Measurements from ENCODE around the gene ACER3. TPM values are rescaled to one million over a fixed set of nuclear protein-coding genes. Genes with fewer than 3 reads are reported as not detected.

Gene ACER3
- total RNA-seq, 1 donor from 2014 or later: 11.8 TPM

- no peak overlapping the region for H3K27ac Mint-ChIP-seq
- H3K9me3 Mint-ChIP-seq: peaks cover 13% of the 10 kb centered on the region
- ChIA-PET POLR2A (no interaction called here), CTCF (no interaction called here)
- no peaks in the 10 kb centered on the region for H3K4me1 Mint-ChIP-seq
- no peak for TF ChIP-seq CTCF (IDR thresholded peaks at IDR 0.05)
- intact Hi-C loops (cut with micrococcal nuclease): no loop called here
- H3K27me3 Mint-ChIP-seq: no peaks in the 10 kb centered on the region
- H3K36me3 Mint-ChIP-seq (ENCODE audit: low read depth): peaks cover 4% of the 10 kb centered on the region
- no peak for ATAC-seq (ENCODE audit: low read depth)
- H3K4me3 Mint-ChIP-seq: no peak overlapping the region
- no peak for DNase-seq
These were observed 111.3 kb downstream of the ACER3 start for GRCh38 chr11:76972051-76972450.

DNA sequence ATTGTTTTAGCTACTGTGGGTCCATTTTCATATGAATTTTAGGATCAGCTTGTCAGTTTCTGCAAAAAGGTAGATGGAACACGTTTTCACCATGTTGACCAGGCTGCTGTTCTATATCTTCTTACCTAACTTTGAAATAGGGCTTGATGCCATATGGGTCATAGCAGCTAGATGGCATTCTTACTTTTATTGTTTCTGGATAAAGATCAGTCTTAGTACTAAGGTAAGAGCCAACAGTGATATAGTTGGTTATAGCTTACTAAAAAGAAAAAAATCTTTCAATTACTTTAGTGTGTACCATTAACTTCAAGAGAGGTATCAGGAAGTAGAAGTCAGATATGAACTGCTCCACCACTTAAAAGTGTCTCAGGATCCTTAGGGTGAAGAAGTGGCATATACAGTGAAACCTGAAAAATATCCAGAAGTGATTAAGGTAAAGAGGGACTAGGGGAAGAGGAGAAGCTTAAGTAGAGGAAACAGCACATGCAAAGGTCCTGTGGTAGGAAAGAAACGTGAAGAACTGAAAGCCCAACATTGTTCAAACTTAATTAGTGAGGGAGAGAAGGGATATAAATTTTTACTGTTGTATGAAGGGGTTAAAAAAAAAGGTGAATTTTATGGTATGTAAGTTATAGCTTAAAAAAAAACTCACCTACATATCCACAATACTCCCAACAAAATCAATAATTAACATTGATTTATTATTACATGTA lies 113.6 kb downstream of the ACER3 start:
- Mint-ChIP-seq H3K27ac (no peak overlapping the region), H3K9me3 (peaks cover 20% of the 10 kb centered on the region), H3K27me3 (no peaks in the 10 kb centered on the region), H3K36me3 (ENCODE audit: low read depth) (peaks cover 16% of the 10 kb centered on the region), H3K4me3 (no peak overlapping the region), H3K4me1 (no peaks in the 10 kb centered on the region)
- CTCF ChIA-PET: no interaction called here
- POLR2A ChIA-PET: no interaction called here
- no peak for TF ChIP-seq CTCF (IDR thresholded peaks at IDR 0.05)
- ATAC-seq (ENCODE audit: low read depth): no peak
- intact Hi-C loops (cut with micrococcal nuclease): no loop called here
- DNase-seq: no peak

GRCh38 chr11:76975513-76975912 lies 114.8 kb downstream of the ACER3 start:
- Mint-ChIP-seq H3K27ac (no peak overlapping the region), H3K9me3 (peaks cover 20% of the 10 kb centered on the region), H3K4me3 (no peak overlapping the region), H3K27me3 (no peaks in the 10 kb centered on the region), H3K36me3 (ENCODE audit: low read depth) (peaks cover 16% of the 10 kb centered on the region), H3K4me1 (no peaks in the 10 kb centered on the region)
- TF ChIP-seq CTCF (IDR thresholded peaks at IDR 0.05): no peak
- ATAC-seq (ENCODE audit: low read depth) (no peak), DNase-seq (no peak)
- CTCF ChIA-PET: no interaction called here
- POLR2A ChIA-PET: no interaction called here
- intact Hi-C loops (cut with micrococcal nuclease): no loop called here

GRCh38 chr11:76977791-76978190 lies 117.1 kb downstream of the ACER3 start:
- Mint-ChIP-seq H3K4me1 (no peaks in the 10 kb centered on the region), H3K27me3 (no peaks in the 10 kb centered on the region), H3K36me3 (ENCODE audit: low read depth) (peaks cover 16% of the 10 kb centered on the region), H3K4me3 (no peak overlapping the region), H3K9me3 (peaks cover 12% of the 10 kb centered on the region), H3K27ac (no peak overlapping the region)
- intact Hi-C loops (cut with micrococcal nuclease): no loop called here
- DNase-seq (no peak), ATAC-seq (ENCODE audit: low read depth) (no peak)
- no peak for TF ChIP-seq CTCF (IDR thresholded peaks at IDR 0.05)
- CTCF ChIA-PET: no interaction called here
- POLR2A ChIA-PET: no interaction called here

GRCh38 chr11:76978239-76978638 lies 117.5 kb downstream of the ACER3 start:
- no peak for TF ChIP-seq CTCF (IDR thresholded peaks at IDR 0.05)
- H3K27ac Mint-ChIP-seq: no peak overlapping the region
- intact Hi-C loops (cut with micrococcal nuclease): no loop called here
- H3K27me3 Mint-ChIP-seq: no peaks in the 10 kb centered on the region
- DNase-seq: no peak
- peaks cover 12% of the 10 kb centered on the region for H3K9me3 Mint-ChIP-seq
- ChIA-PET POLR2A (no interaction called here), CTCF (no interaction called here)
- H3K36me3 Mint-ChIP-seq (ENCODE audit: low read depth): peaks cover 16% of the 10 kb centered on the region
- ATAC-seq (ENCODE audit: low read depth): no peak
- H3K4me1 Mint-ChIP-seq: no peaks in the 10 kb centered on the region
- H3K4me3 Mint-ChIP-seq: no peak overlapping the region

All from activated B cell treated with CpG ODN at 0.5 μM for 24 hours (primary cell).